Suprapubic skin (tissue), 3 donors: ENCODE measurements around the gene CEP350.

ENCODE experiments used
- CTCF ChIP-seq, 2 donors: fragments of 200-600 bp in 1 of 2; fragments of 450-650 bp in 1 of 2; sonication (generic) in 1 of 2; IDR thresholded peaks; one replicate each; pipeline ENCODE4 v1.5.1; 2016 to 2019; ENCODE audit warnings: antibody characterized with exemption in 2 of 2, mild to moderate bottlenecking in 1 of 2, moderate library complexity in 1 of 2
- POLR2A ChIP-seq, 2 donors: fragments of 450-650 bp; IDR thresholded peaks; one replicate each; pipeline ENCODE4 v1.6.1; 2017; ENCODE audit warnings: antibody characterized with exemption in 2 of 2, mild to moderate bottlenecking in 2 of 2, moderate library complexity in 2 of 2

DNA sequence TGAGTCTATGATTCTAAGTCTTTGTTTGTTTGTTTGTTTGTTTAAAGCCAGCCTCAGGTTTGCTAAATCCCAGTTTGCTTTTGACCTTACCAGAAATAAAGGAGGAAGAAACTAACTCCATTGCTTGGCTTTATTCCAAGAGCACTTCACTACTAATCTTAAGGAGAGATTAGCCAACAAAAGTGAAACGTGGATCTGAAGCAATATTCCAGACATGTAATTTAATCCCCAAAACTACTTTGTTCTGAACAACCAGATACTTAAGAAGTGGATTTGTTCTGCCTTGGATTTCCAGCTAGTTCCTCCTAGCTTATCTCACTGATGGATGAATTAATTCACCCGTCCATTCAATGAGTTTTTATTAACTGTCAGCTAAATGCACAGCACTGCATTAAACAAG lies 15.9 kb upstream of the CEP350 start:
- TF ChIP-seq CTCF (IDR thresholded peaks at IDR 0.05) (no peak), POLR2A (IDR thresholded peaks at IDR 0.05) (no peak)
